HG02763 (cell line): ENCODE results near the gene PRKAG3.
"Not testable (repeated sequence)": the region's sequence is repeated elsewhere in the genome, so short reads cannot be mapped to it uniquely, and the experiment has no call there.

ENCODE experiments used
- ATAC-seq: cut with Tn5 transposase; IDR thresholded peaks from one replicate; pipeline ENCODE4 v1.9.1; 2021; ENCODE audit warnings: mild to moderate bottlenecking, moderate library complexity; ENCODE audit not compliant: unreplicated experiment

Gene PRKAG3

GRCh38 chr2:218844334-218844733, 12.7 kb upstream of the PRKAG3 start:
- ATAC-seq: not testable (repeated sequence)

GRCh38 chr2:218839888-218840287, 8.3 kb upstream of the PRKAG3 start:
- no peak for ATAC-seq

- no peak for ATAC-seq
Observed at GRCh38 chr2:218839430-218839829, 7.8 kb upstream of the PRKAG3 start.

- ATAC-seq: no peak
Observed at GRCh38 chr2:218837495-218837894, 5.9 kb upstream of the PRKAG3 start.

- ATAC-seq: no peak
Observed at GRCh38 chr2:218834685-218835084, 3.1 kb upstream of the PRKAG3 start.

- ATAC-seq: no peak
Observed at GRCh38 chr2:218833023-218833609, 1.5 kb upstream of the PRKAG3 start.

- no peak for ATAC-seq
Observed at GRCh38 chr2:218832520-218832919, 917 bp upstream of the PRKAG3 start.

DNA sequence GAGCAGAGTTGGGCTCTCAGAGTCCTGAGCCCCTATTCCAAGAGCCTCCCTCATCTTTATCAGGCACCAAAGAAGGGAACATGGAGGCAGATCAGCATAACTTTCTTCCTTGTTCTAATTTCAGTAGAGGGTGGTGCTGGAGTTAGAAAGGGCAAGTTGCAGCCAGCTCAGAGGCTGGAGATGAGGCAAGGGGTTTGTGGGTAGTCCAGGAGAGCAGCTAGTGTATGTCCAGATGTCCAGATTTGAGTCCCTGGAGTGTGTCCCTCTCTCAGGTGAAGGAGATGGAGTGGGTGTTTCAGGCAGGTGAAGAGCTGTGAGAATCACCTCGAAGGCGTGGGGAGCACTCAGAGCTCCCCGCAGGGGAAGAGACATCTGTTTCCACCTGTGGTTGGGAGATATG, 478 bp upstream of the PRKAG3 start:
- ATAC-seq: no peak

DNA sequence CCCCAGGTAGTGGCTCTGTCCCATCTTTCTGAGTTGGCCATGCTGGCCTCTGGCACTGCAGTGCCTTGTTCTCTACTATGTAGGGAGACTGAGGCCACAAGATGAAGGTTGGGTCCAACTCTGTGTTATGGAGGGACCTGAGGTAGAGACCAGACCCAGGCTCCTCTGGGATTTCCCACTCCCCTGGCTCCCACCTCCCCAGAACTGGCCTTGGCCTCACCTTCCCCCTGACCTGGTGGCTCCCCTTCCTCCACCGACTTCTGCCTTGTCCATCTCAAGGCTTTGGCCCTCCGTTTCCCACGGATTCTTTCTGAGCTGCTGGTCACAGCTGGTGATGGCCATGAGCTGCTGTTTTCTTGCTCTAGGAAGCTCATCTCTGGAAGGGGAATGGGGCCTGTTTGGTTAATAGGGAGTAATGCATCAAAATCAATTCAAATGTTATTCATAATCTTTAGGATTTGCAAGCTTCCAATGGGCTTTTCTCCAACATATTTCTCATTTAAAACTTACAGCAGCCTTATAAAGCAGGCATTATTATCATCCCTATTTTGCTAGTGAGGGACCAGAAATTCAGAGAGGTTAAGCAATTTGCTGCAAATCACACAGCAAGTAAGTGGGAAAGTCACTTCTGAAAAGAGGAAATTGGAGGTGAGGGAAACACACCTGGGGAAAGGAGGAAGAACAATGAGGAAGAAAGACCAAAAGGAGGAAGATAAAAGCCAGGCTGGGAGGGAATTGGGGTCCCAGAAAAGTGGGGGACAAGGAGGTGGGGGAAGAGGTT, 887 bp downstream of the PRKAG3 start:
- ATAC-seq: no peak

DNA sequence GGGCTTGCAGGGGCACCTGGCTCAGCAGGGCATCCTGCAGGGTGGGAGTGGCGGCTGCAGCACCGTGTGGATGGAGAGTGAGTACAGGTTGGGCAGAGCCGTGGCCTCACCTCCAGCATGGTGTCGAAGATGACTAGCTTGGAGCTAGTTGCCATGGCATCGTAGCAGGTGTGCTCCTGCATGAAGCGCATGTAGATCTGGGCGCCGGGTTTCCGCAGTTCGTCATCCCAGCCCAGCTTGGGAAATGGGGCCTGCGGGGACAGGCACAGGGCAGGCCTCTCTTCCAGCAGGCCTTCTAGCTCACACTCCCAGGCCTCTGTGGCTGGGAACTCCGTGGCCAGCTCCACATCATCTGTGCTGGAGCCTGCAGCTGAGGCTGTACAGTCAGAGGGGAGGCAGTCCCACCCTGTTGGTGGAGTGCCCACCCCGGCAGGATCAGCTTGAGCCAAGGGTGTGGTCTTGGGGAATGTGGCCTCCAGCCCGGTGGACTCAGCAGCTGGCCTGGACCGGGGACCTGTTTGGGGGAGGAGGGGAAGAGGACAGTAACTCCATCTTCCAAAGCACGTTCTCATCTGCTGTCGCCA, 1.6 kb downstream of the PRKAG3 start:
- ATAC-seq: no peak

GRCh38 chr2:218828477-218828778, 3.2 kb downstream of the PRKAG3 start:
- no peak for ATAC-seq

- no peak for ATAC-seq
Observed at GRCh38 chr2:218827701-218828476, 3.7 kb downstream of the PRKAG3 start.

- ATAC-seq: no peak
Observed at GRCh38 chr2:218826791-218827190, 4.8 kb downstream of the PRKAG3 start.

DNA sequence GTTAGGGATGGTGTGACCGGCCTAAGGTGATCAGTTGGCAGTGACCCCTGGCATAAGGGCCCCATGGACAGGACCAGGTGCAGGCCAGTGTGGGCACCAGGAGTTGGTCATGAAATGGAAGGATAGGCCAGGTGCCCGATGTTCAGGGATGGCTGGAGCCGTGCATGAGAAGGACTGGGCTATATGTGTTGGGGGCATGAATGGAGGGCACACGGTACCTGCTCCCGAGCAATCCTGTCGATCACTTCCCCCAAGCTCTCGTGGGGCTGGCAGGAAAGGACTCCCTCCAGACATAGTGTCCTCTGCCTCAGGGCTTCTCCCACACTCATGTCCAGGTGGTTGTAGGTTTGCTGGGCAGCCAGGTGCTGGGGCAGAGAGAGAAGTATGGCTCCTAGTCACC, 7.6 kb downstream of the PRKAG3 start:
- ATAC-seq: no peak

DNA sequence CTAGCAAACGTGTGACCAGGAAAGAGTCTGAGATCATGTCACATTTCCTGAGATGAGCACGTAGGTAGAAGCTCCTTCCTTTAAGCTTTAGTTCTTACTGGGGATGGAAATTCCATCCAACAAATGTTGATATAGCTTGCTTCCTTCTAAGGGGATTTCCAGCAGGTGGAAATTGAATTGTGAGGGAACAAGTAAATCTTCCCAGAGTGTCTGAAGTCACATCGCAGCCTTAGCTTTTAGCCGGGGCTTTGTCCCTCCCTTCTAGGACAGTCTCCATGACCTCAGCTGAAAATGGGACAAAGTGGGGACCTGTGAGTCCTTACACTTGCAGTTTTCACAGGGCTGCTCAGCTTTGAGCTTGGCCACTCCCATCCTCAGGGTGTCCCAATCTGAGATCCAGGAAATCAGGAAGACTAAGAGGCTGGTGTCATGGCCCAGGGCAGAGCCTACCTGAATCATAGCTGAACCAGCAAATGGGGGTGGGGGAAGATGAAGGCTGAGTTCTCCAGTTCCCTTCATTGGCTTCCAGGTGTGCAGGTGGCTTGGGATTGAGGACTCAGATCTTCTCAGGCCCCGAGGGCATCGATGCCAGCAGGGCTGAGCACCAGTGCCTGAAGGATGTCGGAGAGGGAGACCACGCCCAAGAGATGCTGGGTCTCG, 8.3 kb downstream of the PRKAG3 start:
- ATAC-seq: no peak

DNA sequence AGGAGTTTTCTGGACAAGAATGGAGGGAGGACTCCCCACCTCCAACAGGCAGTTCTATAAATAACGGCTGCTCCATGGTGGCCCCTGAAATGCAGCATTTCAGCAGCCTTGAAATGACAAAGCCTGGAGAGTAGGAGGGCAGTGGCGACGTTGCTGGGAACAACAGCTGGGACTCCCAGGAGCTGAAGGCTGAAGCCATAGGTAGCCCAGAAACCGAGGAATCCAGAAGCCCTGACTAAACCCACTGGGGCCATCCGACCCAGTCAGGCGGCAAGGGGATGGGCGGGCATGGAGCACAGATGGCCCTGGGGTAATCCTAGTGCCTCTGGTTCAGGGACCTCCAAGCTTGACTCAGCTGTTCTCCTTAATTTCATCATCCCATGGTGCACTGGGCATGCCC, 9.0 kb downstream of the PRKAG3 start:
- no peak for ATAC-seq

DNA sequence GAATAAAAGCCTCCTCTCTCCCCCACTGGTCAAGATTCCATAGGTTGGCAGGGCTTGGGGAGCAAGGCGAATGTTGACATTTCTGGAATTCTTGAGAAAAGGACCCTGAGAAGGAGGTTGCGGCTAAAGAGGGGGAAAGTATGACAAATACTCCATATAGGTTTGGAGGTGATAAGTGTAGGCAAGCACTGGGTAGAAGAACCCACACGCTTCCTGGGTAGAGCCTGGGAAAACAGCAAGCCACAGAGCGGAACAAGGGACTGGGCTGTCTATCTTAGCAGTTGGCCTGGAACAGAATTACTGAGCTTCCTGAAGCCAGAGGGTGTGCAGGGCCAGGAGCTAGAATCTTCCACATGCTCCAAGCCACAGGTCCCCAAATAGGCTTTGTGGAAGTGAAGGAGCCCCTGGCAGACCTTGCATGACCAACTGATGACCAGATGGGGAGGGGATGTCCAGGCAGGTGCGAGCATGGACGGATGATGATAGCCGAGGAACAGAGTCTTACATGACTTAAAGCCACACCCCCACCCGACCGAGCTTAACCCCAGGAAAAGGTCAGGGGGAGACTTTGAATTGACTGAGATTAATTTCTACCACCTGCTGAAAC, 9.9 kb downstream of the PRKAG3 start:
- ATAC-seq: no peak

DNA sequence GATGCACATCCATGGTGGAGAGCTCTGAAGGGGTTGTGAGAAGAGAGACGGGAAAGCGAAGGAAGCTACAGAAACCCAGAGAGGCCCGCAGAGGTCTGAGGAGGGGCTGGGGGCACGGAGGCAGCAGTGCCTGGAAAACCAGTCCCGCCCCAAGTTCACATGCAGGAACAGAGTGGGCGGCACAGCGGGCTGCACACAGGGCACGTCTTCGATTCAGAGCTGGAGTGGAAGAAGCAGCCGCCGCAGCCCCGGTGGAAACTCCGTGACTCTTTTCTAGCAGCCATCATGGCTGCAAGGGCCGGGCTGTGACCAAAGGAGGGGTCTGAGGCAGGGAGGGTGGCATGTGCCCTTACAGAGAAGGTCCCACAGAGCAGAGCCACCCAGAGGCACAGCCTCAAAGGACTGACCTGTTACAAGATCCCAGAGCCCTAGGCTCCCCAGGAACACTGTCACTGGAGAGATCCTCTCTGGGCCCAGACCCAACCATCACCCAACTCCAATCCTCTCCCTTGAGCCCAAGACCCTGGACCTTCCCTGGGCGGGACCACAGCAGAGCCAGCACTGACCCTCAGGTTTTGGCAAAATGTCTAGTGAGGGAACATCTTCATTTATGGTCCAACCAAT, 10.7 kb downstream of the PRKAG3 start:
- no peak for ATAC-seq

- ATAC-seq: no peak
Observed at GRCh38 chr2:218819093-218819492, 12.5 kb downstream of the PRKAG3 start.

GRCh38 chr2:218816561-218817011, 15.0 kb downstream of the PRKAG3 start:
- ATAC-seq: no peak
